DMS79 (cell line): Measurements from ENCODE around the gene PDLIM5.
"Not testable (repeated sequence)": the region's sequence is repeated elsewhere in the genome, so short reads cannot be mapped to it uniquely, and the experiment has no call there.

Source experiments
- DNase-seq: peaks from one replicate; lab custom pipeline; 2025; lab: John Stamatoyannopoulos, UW

Gene PDLIM5

GRCh38 chr4:94497690-94498089, 45.9 kb downstream of the PDLIM5 start:
- no peak for DNase-seq

GRCh38 chr4:94498502-94498901, 46.8 kb downstream of the PDLIM5 start:
- DNase-seq, result no peak

- no peak for DNase-seq
Measured at GRCh38 chr4:94500685-94501084, 48.9 kb downstream of the PDLIM5 start.

- DNase-seq, result no peak
Measured at GRCh38 chr4:94504545-94504944, 52.8 kb downstream of the PDLIM5 start.

GRCh38 chr4:94506822-94507221, 55.1 kb downstream of the PDLIM5 start:
- DNase-seq, result no peak

- no peak for DNase-seq
Measured at GRCh38 chr4:94507281-94507680, 55.5 kb downstream of the PDLIM5 start.

- DNase-seq, result no peak
Measured at GRCh38 chr4:94507708-94508107, 56.0 kb downstream of the PDLIM5 start.

- no peak for DNase-seq
Measured at GRCh38 chr4:94508296-94508695, 56.6 kb downstream of the PDLIM5 start.

- no peak for DNase-seq
Measured at GRCh38 chr4:94508806-94509205, 57.1 kb downstream of the PDLIM5 start.

GRCh38 chr4:94511591-94511990, 59.8 kb downstream of the PDLIM5 start:
- DNase-seq, result no peak

GRCh38 chr4:94513532-94513931, 61.8 kb downstream of the PDLIM5 start:
- not testable (repeated sequence) for DNase-seq

- no peak for DNase-seq
Measured at GRCh38 chr4:94515365-94515764, 63.6 kb downstream of the PDLIM5 start.

GRCh38 chr4:94516067-94516466, 64.3 kb downstream of the PDLIM5 start:
- DNase-seq, result no peak

GRCh38 chr4:94516999-94517398, 65.3 kb downstream of the PDLIM5 start:
- no peak for DNase-seq

GRCh38 chr4:94517492-94517891, 65.8 kb downstream of the PDLIM5 start:
- DNase-seq, result no peak

- DNase-seq, result no peak
Measured at GRCh38 chr4:94519019-94519418, 67.3 kb downstream of the PDLIM5 start.

- no peak for DNase-seq
Measured at GRCh38 chr4:94519925-94520789, 68.4 kb downstream of the PDLIM5 start.

GRCh38 chr4:94523033-94523580, 71.4 kb downstream of the PDLIM5 start:
- DNase-seq, result no peak

GRCh38 chr4:94523617-94524016, 71.9 kb downstream of the PDLIM5 start:
- no peak for DNase-seq

- DNase-seq, result no peak
Measured at GRCh38 chr4:94525993-94526728, 74.4 kb downstream of the PDLIM5 start.

GRCh38 chr4:94527556-94528233, 76.0 kb downstream of the PDLIM5 start:
- no peak for DNase-seq

GRCh38 chr4:94528792-94529451, 77.2 kb downstream of the PDLIM5 start:
- DNase-seq, result no peak
